Gastrocnemius medialis (tissue), 4 donors: ENCODE data around the gene SYMPK.

Source experiments
- POLR2A ChIP-seq, 2 donors: fragments of 450-650 bp; IDR thresholded peaks; one replicate each; pipeline ENCODE4 v1.6.1; 2017; ENCODE audit warnings: antibody characterized with exemption in 2 of 2, mild to moderate bottlenecking in 2 of 2, moderate library complexity in 2 of 2
- TF ChIP-seq, protein P1 (sequence below), 5 experiments: fragments of 450-650 bp in 3 of 5; fragments of 200-600 bp in 2 of 5; sonication (generic) in 2 of 5; IDR thresholded peaks in 4 of 5; conservative IDR thresholded peaks in 1 of 5; 1 replicate in 4 of 5; 2 replicates in 1 of 5; pipeline ENCODE4 v1.5.1; 2016 to 2019; ENCODE audit warnings: antibody characterized with exemption in 5 of 5, mild to moderate bottlenecking in 3 of 5, moderate library complexity in 3 of 5

DNA sequence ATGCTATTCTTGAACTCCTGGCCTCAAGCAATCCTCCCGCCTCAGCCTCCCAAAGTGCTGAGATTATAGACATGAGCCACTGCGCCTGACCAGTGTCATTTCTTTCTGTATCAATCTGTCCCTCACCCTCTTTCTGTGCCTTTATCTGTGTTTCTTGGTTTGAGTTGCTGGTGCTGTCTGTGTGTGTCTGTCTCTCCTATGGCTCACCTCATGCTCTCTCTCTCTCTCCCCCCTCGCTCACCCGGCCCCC, 13.1 kb upstream of the SYMPK start:
- TF ChIP-seq, protein P1, sequence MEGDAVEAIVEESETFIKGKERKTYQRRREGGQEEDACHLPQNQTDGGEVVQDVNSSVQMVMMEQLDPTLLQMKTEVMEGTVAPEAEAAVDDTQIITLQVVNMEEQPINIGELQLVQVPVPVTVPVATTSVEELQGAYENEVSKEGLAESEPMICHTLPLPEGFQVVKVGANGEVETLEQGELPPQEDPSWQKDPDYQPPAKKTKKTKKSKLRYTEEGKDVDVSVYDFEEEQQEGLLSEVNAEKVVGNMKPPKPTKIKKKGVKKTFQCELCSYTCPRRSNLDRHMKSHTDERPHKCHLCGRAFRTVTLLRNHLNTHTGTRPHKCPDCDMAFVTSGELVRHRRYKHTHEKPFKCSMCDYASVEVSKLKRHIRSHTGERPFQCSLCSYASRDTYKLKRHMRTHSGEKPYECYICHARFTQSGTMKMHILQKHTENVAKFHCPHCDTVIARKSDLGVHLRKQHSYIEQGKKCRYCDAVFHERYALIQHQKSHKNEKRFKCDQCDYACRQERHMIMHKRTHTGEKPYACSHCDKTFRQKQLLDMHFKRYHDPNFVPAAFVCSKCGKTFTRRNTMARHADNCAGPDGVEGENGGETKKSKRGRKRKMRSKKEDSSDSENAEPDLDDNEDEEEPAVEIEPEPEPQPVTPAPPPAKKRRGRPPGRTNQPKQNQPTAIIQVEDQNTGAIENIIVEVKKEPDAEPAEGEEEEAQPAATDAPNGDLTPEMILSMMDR (IDR thresholded peaks at IDR 0.05 in 4 of 5, conservative IDR thresholded peaks at IDR 0.05 in 1 of 5): no peak
- TF ChIP-seq POLR2A (IDR thresholded peaks at IDR 0.05): no peak
